Neural crest cell (in vitro differentiated cells): ENCODE results near the gene TKTL2. TPM values are rescaled to one million over a fixed set of nuclear protein-coding genes. Genes with fewer than 3 reads are reported as not detected.

ENCODE experiments used
- DNase-seq: peaks from one replicate; pipeline ENCODE4 v3.0.0; 2021; ENCODE audit warnings: low read depth, mixed read lengths, low spot score
- H3K27ac Mint-ChIP-seq: one replicate; pipeline ENCODE4 v1.8.0; 2021; ENCODE audit warnings: mild to moderate bottlenecking, mixed read lengths; ENCODE audit not compliant: unreplicated experiment
- H3K27me3 Mint-ChIP-seq: 2 replicates; pipeline ENCODE4 v1.8.0; 2021; ENCODE audit warnings: low read depth, mild to moderate bottlenecking, mixed read lengths
- H3K36me3 Mint-ChIP-seq: 2 replicates; pipeline ENCODE4 v1.8.0; 2021; ENCODE audit warnings: low read depth, mild to moderate bottlenecking, mixed read lengths
- H3K4me1 Mint-ChIP-seq: 2 replicates; pipeline ENCODE4 v1.8.0; 2021; ENCODE audit warnings: mixed read lengths
- H3K4me3 Mint-ChIP-seq: one replicate; pipeline ENCODE4 v1.8.0; 2021; ENCODE audit warnings: mild to moderate bottlenecking, mixed read lengths
- H3K9me3 Mint-ChIP-seq: 2 replicates; pipeline ENCODE4 v1.8.0; 2021; ENCODE audit warnings: mixed read lengths
- CTCF ChIP-seq: fragments of 200-600 bp; sonication (generic); conservative IDR thresholded peaks from 2 replicates; pipeline ENCODE4 v1.5.0; 2021; ENCODE audit warnings: antibody characterized with exemption, mild to moderate bottlenecking
- total RNA-seq: library from RNA; stranded (reverse); gene quantifications from 2 replicates; pipeline ENCODE4 v1.2.1, GENCODE V29; 2021

The TKTL2 gene
- total RNA-seq, 1 donor from 2014 or later, result not detected

DNA sequence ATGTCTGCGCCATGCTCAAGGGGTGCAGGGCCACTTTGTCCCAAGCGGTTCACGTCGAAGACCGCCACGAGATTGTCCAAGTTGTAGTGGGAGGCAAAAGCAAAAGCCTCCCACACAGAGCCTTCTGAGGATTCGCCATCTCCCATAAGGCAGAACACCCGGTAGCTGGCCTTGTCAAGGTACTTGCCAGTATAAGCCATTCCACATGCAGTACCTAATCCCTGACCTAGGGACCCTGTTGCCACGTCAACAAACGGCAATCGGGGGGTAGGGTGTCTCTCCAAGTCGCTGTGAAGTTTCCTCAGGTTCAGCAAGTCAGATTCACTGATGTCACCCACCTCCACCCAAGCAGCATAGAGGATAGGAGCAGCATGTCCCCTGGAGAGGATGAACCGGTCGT lies 424 bp downstream of the TKTL2 start:
- Mint-ChIP-seq H3K36me3 (no peaks in the 10 kb centered on the region), H3K4me3 (no peak overlapping the region), H3K4me1 (no peaks in the 10 kb centered on the region), H3K27ac (no peak overlapping the region), H3K9me3 (peaks cover 3% of the 10 kb centered on the region), H3K27me3 (no peaks in the 10 kb centered on the region)
- no peak for TF ChIP-seq CTCF
- DNase-seq, result no peak

DNA sequence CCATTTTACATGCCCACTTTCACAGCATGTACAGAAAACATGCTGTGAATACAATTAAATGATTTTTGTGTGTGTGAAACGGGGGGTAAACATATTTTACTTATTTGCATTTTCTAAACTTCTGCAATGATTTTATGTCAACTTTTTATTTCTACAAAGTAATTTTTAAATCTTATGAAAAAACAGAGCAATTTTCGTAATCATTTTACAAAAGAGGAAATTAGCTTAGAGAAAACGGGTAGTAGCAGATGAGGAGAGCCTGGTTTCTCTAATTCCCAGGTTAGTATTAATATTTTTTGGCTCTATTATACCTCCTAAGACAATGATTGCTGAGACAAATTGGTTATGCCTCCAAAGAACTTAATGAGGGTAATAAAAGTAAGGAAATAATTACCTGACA lies 3.2 kb downstream of the TKTL2 start:
- no peaks in the 10 kb centered on the region for H3K36me3 Mint-ChIP-seq

GRCh38 chr4:163467082-163467770 lies 6.3 kb downstream of the TKTL2 start:
- Mint-ChIP-seq H3K36me3 (no peaks in the 10 kb centered on the region), H3K4me3 (no peak overlapping the region), H3K9me3 (no peaks in the 10 kb centered on the region), H3K27me3 (no peaks in the 10 kb centered on the region), H3K4me1 (no peaks in the 10 kb centered on the region), H3K27ac (no peak overlapping the region)
- DNase-seq, result no peak
- TF ChIP-seq CTCF, result no peak

More for the DNA sequence above, 3.2 kb downstream of the TKTL2 start:
- Mint-ChIP-seq H3K27me3 (no peaks in the 10 kb centered on the region), H3K4me3 (no peak overlapping the region), H3K27ac (no peak overlapping the region), H3K9me3 (peaks cover 3% of the 10 kb centered on the region), H3K4me1 (no peaks in the 10 kb centered on the region)
- DNase-seq, result no peak
- no peak for TF ChIP-seq CTCF

DNA sequence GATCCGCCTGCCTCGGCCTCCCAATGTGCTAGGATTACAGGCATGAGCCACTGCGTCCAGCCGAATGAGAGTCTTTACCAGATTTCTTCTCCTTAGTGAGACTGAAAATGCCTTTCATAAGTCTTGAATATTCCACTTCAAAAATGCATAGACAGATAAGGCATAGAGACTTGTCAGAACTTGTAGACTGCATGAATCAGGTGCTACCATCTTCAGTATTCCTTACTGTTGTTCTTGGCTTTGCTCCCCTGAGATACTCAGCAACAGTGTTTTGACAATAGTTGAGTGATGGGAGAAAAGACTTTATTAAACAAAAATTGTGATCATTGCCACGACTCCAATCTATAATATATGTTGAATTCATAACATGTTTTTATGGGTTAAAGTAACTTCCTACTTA lies 11.0 kb downstream of the TKTL2 start:
- Mint-ChIP-seq H3K27ac (no peak overlapping the region), H3K4me3 (no peak overlapping the region), H3K36me3 (no peaks in the 10 kb centered on the region), H3K27me3 (no peaks in the 10 kb centered on the region), H3K4me1 (no peaks in the 10 kb centered on the region), H3K9me3 (no peaks in the 10 kb centered on the region)
- no peak for DNase-seq
- TF ChIP-seq CTCF, result no peak

DNA sequence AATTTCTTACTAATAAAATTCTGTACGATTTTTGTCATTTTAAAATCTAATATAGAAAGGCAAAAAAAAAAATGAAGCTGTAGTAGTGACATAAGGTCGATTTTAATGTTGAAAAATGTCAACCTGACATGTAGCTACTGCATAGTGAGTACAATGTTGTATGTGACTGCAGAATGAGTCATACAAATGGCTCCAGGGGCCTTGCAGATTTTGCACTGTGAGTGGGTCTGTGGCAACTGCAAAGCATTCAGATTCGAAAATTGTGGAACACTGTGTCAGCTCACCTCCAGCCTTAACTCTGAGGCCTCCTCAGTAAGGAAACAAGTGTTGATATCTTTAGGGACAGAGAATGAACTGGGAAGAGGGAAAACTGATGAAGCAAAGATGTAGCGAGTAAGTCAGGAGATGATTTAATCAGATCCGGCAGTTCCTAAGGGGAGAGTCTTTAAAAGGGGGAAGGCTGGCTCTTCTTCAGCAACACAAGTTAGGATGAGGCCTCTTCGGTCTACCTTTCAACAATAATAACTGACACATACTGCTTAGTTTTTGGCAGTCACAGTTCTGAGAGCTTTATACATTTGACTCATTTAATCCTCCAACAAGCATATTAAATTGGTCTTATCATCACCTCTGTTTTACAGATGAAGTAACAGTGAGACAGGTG lies 24.9 kb downstream of the TKTL2 start:
- Mint-ChIP-seq H3K9me3 (peaks cover 3% of the 10 kb centered on the region), H3K36me3 (no peaks in the 10 kb centered on the region), H3K27ac (no peak overlapping the region), H3K4me3 (no peak overlapping the region), H3K4me1 (no peaks in the 10 kb centered on the region), H3K27me3 (no peaks in the 10 kb centered on the region)
- no peak for TF ChIP-seq CTCF
- no peak for DNase-seq
